ACHN (cell line): ENCODE results near the gene PLCL1.

Source experiments
- DNase-seq: peaks from one replicate; pipeline ENCODE4 v3.0.0-alpha.2; 2015
- in situ Hi-C: cut with HindIII; loops from 2 replicates; pipeline ENCODE4 v1.10.0; 2017; ENCODE audit warnings: low sequenced_read_pairs, low pct_ligation_motif_present, low pct_unique_long_range_greater_than_20kb

PLCL1 gene

DNA sequence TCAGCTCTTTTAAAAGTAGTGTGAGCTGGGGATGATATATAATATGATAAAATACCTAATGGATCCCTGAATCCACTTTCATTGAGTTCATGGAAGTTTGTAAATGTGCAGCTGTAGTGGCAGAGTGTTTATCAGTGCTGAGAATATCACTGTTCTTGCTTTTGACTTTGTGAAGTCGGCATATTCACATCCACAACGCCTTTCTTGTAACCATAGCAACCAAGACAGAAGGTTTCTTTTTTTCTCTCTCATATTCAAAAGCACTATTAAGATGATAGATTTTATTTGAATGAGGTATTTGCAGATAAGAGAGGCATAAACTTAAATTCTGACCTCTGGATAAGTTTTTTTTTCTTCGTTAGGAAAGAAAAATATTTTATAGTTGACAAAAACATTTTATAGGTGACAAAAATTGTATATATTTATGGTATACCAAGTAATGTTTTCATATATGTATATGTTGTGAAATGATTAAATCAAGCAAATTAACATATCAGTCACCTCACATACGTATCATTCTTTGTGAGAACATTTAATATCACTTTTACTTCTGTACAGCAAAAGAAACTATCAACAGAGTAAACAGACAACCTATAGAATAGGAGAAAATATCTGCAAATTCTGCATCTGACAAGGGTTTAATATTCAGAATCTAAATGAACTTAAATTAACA lies 130.0 kb downstream of the PLCL1 start:
- in situ Hi-C loops: no loop called here
- no peak for DNase-seq

DNA sequence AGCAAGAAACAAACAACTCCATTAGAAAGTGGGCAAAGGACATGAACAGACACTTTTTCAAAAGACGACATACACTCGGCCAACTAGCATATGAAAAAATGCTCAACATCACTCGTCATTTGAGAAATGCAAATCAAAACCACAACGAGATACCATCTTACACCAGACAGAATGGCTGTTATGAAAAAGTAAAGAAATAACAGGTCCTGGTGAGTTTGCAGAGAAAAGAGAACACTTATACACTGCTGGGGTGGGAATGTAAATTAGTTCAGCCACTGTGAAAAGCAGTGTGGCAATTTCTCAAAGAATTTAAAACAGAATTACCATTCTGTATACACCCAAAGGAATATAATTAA lies 130.5 kb downstream of the PLCL1 start:
- in situ Hi-C loops: no loop called here
- DNase-seq: no peak

GRCh38 chr2:197937814-197938213 lies 133.4 kb downstream of the PLCL1 start:
- DNase-seq: no peak
- in situ Hi-C loops: no loop called here

DNA sequence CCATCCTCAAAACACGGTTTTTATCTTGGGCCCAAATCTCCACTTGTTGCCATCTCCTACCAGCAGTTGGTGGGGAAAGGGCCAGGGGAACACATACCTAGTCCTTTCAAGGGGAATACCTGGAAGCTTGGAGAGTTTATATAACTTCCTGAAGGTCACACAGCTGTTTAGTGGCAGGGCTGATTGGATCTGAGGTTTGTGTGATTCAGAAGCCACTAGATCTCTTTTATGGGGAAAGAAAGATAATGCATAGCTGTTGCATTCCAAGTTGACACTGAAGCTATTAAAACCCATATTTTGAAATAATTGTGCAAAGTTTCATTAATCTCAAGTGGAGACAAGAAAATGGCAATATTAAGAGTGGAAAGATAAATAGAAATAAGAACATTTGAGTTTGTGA lies 134.2 kb downstream of the PLCL1 start:
- in situ Hi-C loops: no loop called here
- no peak for DNase-seq

GRCh38 chr2:197939787-197940186 lies 135.4 kb downstream of the PLCL1 start:
- no peak for DNase-seq
- in situ Hi-C loops: no loop called here

DNA sequence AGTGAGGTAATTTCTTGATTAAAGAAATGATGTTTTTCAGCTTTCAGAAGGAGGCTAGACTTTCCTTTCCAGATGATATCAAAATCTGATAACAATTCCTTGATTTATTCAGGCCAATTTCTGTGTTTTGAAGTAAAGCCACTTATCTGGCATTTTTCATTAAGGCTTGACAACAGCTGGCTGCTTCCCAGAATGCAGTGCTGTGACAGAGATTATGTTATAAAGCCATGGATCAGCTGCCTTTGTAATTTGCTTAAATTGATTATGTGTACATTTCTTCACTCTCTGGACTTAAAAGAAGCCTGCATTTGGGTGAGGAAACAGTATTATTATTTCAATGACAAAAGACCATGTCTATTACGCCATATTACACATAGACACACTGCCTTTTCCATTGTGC lies 136.0 kb downstream of the PLCL1 start:
- in situ Hi-C loops: no loop called here
- DNase-seq: no peak

GRCh38 chr2:197941715-197942114 lies 137.3 kb downstream of the PLCL1 start:
- DNase-seq: no peak
- in situ Hi-C loops: no loop called here

DNA sequence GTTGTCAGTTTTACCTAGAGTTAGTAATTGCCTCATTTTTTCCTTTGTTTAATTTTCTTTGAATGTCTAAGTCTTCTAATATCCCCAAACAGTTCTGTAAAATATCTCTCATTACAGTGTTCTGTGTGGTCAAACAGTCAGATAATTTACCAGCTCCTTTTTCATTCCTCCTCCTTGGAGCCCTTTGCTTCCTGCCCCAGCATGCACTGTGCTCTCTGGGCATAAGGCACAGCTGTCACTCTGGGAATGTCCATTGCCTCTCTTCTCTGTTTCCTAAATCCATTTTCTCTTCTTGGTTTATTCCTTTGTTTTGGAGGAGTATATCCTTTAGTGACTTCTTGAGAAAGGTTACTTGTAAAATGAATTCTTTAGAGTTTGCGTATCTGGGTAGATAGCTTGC lies 139.3 kb downstream of the PLCL1 start:
- DNase-seq: no peak

DNA sequence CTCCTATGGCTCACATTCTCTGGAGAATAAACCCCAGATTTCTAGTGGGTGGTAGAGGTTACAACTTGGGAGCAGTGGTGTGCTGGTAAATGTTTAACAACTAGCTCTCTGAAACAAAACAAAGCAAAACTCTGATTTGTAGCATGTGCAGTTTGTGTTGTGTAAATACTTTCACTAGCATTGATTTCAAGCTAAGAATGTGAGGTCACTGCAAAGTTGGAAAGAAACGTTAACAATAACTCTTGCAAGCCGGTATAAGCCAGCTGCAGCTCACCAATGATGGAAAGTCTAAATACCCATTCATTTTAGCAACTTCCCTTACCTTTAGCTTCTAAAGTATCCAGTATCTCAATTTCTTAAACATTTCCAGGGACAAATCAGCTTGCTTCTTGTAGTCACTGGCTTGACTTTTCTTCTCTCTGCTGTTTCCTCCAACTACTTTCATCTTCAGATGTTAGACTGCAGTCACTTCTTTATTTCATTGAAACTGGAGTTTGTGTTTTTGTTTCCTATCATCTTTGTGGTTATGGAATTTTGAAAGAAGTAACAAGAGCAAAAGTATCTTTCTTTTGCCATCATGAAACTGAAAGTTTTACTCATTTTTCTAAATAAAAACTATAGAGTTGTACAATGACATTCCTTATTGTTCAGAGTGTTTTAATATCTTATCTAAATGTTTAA lies 140.2 kb downstream of the PLCL1 start:
- in situ Hi-C loops: no loop called here

More for the DNA sequence above, 139.3 kb downstream of the PLCL1 start:
- in situ Hi-C loops: no loop called here

GRCh38 chr2:197946562-197946961 lies 142.2 kb downstream of the PLCL1 start:
- in situ Hi-C loops: no loop called here
- no peak for DNase-seq

More for the DNA sequence above, 140.2 kb downstream of the PLCL1 start:
- no peak for DNase-seq

GRCh38 chr2:197947219-197947757 lies 142.9 kb downstream of the PLCL1 start:
- no peak for DNase-seq
- in situ Hi-C loops: no loop called here

- in situ Hi-C loops: no loop called here
- DNase-seq: no peak
Observed at GRCh38 chr2:197949224-197949623, 144.8 kb downstream of the PLCL1 start.

- in situ Hi-C loops: no loop called here
- DNase-seq: no peak
Observed at GRCh38 chr2:197950006-197950405, 145.6 kb downstream of the PLCL1 start.

DNA sequence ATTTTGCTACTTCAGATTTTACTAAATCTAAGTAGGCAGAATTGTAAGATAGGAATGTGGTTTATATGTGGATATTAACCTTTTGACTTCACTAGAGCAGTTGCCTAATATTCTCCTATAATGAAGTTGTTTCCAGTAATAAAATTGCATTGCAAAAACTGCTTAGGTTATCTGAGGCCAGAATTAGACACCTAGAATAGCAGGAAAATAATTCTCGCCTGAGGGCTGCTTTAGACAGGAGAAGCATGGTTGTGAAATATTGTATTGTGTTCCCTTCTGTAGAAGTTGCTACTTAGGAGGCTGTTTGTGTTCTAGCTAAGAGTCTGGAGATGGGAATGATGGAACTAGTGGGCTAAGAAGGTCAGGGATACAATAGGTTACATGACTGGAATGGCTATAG lies 146.3 kb downstream of the PLCL1 start:
- in situ Hi-C loops: no loop called here

GRCh38 chr2:197952540-197953202 lies 148.3 kb downstream of the PLCL1 start:
- no peak for DNase-seq
- in situ Hi-C loops: no loop called here

More for the DNA sequence above, 146.3 kb downstream of the PLCL1 start:
- no peak for DNase-seq

DNA sequence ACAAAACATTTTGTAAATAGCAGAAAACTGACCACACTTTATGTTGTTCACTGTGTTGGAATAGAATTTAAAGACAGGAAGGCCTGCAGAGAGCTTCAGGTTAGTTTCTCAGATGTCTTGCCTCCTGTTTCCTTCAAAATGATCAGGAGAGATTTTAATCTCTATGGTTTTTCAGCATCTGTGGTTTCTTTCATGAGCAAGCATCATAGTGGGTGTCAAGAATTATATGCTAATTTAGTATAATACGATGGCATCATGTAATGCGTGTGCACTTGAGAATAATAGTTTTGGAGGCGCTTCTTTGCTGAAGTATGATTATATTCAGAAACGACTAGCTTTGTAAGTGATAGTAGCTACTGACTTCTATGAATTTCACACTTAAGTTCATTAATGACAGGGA lies 149.9 kb downstream of the PLCL1 start:
- in situ Hi-C loops: no loop called here
- DNase-seq: no peak

DNA sequence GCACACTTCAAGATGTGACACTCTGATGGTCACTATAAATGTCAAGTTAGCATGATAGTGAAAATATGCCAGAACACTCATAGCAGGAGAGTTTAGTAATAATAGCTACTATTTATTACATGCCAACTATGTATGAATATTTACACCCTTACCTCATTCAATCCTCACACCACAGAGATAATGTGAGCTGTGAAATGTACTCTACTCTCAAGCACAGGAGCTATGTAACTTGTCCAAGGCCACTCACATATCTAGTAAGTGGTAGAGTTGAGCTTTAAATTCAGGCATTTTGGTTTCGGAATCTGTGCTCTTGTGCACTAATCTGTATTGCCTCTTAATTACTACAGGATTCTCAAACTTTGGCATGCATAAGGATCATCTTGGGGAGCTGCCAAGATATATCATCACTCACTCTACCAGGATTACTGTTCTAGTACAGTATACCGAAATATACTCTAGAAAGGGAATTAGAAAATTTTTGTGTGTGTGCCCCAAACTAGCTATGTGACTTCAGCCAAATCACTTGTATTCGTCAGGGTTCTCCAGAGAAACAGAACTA lies 154.3 kb downstream of the PLCL1 start:
- DNase-seq: no peak

GRCh38 chr2:197959383-197959782 lies 155.0 kb downstream of the PLCL1 start:
- in situ Hi-C loops: no loop called here
- DNase-seq: no peak

More for the DNA sequence above, 154.3 kb downstream of the PLCL1 start:
- in situ Hi-C loops: no loop called here

DNA sequence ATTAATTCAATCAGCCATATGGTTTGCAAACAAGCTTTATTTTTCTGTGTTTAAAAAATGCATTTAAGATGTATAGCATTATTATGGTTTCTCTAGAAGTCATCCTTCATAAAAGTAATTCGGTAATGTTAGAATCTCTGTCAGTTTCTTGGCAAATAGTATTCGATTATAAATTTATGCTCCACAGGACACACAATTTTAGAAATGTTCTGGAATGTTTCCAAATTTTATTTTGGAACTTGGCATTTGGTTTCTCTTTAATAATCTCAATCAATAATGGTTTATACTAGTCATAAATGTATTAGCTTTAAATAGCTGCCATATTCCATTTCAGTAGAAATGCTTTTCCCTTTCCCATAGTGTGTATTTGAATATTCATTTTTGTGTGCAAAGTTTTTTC lies 156.4 kb downstream of the PLCL1 start:
- in situ Hi-C loops: no loop called here
- no peak for DNase-seq
